Neural progenitor cell (in vitro differentiated cells): Measurements from ENCODE around the gene SPON1.

Experiments
- EZH2 ChIP-seq: fragments of 200-600 bp; sonication (generic); IDR thresholded peaks from 2 replicates; pipeline ENCODE4 v1.6.1; 2017; ENCODE audit warnings: antibody characterized with exemption, mild to moderate bottlenecking, moderate library complexity
- EZH2phosphoT487 ChIP-seq: fragments of 200-600 bp; sonication (generic); IDR thresholded peaks from 2 replicates; pipeline ENCODE4 v1.6.1; 2017; ENCODE audit warnings: antibody characterized with exemption
- TF ChIP-seq, protein P1 (sequence below): fragments of 200-600 bp; sonication (generic); IDR thresholded peaks from 2 replicates; pipeline ENCODE4 v1.5.1; 2017; ENCODE audit warnings: antibody characterized with exemption, mild to moderate bottlenecking

DNA sequence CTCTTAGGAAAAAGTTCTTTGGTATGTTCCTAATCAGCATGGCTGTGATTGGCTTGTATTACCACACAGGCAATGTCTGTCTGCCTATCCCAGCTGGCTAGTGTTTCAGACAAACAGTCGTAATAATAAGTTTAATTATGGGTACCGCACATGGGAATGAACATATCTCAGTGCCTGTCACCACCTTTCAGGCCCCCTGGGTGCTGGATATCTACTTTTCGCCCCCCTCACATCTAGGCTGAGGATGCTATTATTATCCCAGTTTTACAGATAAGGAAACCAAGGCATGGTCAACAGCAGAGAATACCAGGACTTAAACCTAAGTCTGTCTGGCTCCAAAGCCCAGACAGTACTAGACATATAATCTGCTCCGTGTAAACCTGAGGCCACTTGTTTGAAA, 174.8 kb downstream of the SPON1 start:
- TF ChIP-seq EZH2 (no peak), EZH2phosphoT487 (no peak)
- TF ChIP-seq, protein P1, sequence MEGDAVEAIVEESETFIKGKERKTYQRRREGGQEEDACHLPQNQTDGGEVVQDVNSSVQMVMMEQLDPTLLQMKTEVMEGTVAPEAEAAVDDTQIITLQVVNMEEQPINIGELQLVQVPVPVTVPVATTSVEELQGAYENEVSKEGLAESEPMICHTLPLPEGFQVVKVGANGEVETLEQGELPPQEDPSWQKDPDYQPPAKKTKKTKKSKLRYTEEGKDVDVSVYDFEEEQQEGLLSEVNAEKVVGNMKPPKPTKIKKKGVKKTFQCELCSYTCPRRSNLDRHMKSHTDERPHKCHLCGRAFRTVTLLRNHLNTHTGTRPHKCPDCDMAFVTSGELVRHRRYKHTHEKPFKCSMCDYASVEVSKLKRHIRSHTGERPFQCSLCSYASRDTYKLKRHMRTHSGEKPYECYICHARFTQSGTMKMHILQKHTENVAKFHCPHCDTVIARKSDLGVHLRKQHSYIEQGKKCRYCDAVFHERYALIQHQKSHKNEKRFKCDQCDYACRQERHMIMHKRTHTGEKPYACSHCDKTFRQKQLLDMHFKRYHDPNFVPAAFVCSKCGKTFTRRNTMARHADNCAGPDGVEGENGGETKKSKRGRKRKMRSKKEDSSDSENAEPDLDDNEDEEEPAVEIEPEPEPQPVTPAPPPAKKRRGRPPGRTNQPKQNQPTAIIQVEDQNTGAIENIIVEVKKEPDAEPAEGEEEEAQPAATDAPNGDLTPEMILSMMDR = no peak
